Measurements from ENCODE around the gene PLXNA2. TPM values are rescaled to one million over a fixed set of nuclear protein-coding genes. Genes with fewer than 3 reads are reported as not detected.

Gene PLXNA2
- total and polyA plus RNA-seq, 3 donors from 2014 or later: 4.1 to 5.5 (median 4.7) TPM

- intact Hi-C loops (cut with DNase I; ENCODE audit: low total_unique reads): no loop called here
- no peak for DNase-seq
- H3K36me3 ChIP-seq (ENCODE audit: low read depth, missing control alignments): no peaks in the 10 kb centered on the region
- no peaks in the 10 kb centered on the region for H3K27me3 ChIP-seq
- no peak overlapping the region for H3K27ac ChIP-seq
- WGBS, 2 donors: 46 to 48% methylated on average over 2 of the region's 2 CpGs
- H3K9me3 ChIP-seq: no peaks in the 10 kb centered on the region
- peaks cover 5% of the 10 kb centered on the region for H3K4me1 ChIP-seq
- no peak overlapping the region for H3K4me3 ChIP-seq
- TF ChIP-seq POLR2A (IDR thresholded peaks at IDR 0.05): no peak
- TF ChIP-seq, protein P1, sequence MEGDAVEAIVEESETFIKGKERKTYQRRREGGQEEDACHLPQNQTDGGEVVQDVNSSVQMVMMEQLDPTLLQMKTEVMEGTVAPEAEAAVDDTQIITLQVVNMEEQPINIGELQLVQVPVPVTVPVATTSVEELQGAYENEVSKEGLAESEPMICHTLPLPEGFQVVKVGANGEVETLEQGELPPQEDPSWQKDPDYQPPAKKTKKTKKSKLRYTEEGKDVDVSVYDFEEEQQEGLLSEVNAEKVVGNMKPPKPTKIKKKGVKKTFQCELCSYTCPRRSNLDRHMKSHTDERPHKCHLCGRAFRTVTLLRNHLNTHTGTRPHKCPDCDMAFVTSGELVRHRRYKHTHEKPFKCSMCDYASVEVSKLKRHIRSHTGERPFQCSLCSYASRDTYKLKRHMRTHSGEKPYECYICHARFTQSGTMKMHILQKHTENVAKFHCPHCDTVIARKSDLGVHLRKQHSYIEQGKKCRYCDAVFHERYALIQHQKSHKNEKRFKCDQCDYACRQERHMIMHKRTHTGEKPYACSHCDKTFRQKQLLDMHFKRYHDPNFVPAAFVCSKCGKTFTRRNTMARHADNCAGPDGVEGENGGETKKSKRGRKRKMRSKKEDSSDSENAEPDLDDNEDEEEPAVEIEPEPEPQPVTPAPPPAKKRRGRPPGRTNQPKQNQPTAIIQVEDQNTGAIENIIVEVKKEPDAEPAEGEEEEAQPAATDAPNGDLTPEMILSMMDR (IDR thresholded peaks at IDR 0.05): no peak
Measured at GRCh38 chr1:208012721-208013120, 231.5 kb downstream of the PLXNA2 start.

DNA sequence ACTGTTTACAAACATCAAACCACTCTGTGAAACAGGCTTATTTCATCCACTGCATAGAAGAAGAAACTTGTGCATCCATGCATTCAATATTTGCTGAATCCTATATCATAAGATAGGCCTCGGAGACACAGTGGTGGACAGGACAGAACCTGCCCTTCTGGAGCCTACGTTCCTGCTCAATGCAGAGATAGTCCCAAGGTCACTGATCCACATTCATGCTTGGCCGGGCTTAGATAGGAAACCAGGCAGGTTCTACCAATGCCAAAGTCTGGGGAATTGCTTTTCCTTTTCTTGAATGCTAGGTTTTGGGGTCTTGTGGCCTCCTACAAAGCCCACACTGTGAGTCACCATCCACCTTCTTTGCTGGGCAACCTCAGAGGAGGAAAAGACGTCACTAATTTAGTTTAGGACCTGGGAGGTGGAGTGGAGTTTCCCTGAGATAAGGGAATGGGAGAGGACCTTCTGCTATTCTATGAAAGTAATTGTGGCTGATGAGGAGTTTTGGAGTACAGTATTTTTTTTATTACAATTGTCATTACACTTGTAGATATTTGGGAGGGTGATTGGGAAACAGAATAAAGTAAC lies 233.6 kb downstream of the PLXNA2 start:
- no peak for DNase-seq
- no peak overlapping the region for H3K27ac ChIP-seq
- no peaks in the 10 kb centered on the region for H3K36me3 ChIP-seq (ENCODE audit: low read depth, missing control alignments)
- H3K9me3 ChIP-seq: no peaks in the 10 kb centered on the region
- no peaks in the 10 kb centered on the region for H3K27me3 ChIP-seq
- peaks cover 5% of the 10 kb centered on the region for H3K4me1 ChIP-seq
- no peak overlapping the region for H3K4me3 ChIP-seq
- WGBS, 2 donors: 64 to 71% methylated on average over 4 of the region's 4 CpGs
- intact Hi-C loops (cut with DNase I; ENCODE audit: low total_unique reads): no loop called here
- TF ChIP-seq, protein P1 (IDR thresholded peaks at IDR 0.05): no peak
- TF ChIP-seq POLR2A (IDR thresholded peaks at IDR 0.05): no peak

DNA sequence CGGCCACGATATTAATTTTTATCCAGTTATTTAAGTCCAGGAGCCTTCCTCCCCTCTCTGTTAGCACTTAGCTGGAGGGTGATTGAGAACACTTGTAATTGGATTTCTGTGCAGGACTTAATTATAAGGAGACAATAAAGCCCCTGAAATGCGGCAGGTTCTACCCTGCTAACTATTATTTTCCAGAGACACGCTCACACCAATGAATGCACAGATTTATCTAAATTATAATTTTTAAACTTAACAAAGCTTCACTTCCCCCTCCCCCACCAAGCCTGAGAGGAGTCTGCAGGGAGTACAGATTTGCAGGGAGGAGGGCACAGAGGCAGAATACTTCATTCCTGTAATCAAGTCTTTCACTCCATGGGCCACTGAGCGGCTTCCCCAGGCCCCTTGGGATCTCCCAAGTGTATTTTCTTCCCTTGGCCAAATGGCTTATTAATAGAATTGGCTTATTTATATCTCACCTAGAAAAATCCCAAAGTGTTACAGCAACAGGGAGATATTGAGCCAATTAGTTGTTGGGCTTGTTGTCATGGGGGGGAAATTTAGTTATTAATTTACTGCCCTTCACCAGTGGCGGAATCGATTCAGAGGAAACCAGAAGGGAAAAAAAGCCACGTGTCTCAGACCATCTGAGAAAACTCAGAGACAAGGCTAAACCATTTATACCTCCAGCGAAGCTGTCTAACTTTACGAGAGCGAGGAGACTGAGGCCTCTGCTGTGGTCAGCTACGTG lies 234.3 kb downstream of the PLXNA2 start:
- Histone ChIP-seq H3K36me3 (ENCODE audit: low read depth, missing control alignments) (no peaks in the 10 kb centered on the region), H3K27ac (no peak overlapping the region), H3K4me3 (no peak overlapping the region), H3K27me3 (no peaks in the 10 kb centered on the region), H3K9me3 (no peaks in the 10 kb centered on the region), H3K4me1 (peaks cover 5% of the 10 kb centered on the region)
- DNase-seq: no peak
- no peak for TF ChIP-seq POLR2A (IDR thresholded peaks at IDR 0.05)
- TF ChIP-seq, protein P1 (IDR thresholded peaks at IDR 0.05): no peak
- intact Hi-C loops (cut with DNase I; ENCODE audit: low total_unique reads): no loop called here
- WGBS, 2 donors: 87 to 88% methylated on average over 12 of the region's 12 CpGs

DNA sequence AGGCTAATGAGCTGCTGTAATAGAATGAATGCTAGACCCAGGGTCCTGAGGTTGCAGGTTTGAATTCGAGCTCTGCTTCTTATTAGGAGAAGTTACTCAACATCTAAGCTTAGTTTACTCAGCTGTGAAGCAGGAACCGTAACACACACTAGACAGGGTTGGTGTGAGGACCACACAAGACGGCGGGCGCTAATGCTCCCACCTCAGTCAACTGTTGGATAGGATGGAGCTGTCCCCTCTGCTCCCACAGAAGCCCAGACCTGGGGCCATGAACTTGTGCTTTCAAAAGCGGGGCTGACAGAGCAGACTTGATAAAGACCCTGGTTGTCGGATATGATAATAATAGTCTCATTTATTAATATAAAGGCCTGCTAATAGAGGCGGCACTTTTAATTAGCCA lies 234.9 kb downstream of the PLXNA2 start:
- no peaks in the 10 kb centered on the region for H3K27me3 ChIP-seq
- intact Hi-C loops (cut with DNase I; ENCODE audit: low total_unique reads): no loop called here
- no peaks in the 10 kb centered on the region for H3K36me3 ChIP-seq (ENCODE audit: low read depth, missing control alignments)
- no peak for DNase-seq
- 96 to 98% methylated on average over 8 of the region's 8 CpGs for WGBS, 2 donors
- H3K27ac ChIP-seq: no peak overlapping the region
- TF ChIP-seq POLR2A (IDR thresholded peaks at IDR 0.05): no peak
- TF ChIP-seq, protein P1 (IDR thresholded peaks at IDR 0.05): no peak
- H3K4me3 ChIP-seq: no peak overlapping the region
- H3K9me3 ChIP-seq: no peaks in the 10 kb centered on the region
- H3K4me1 ChIP-seq: peaks cover 5% of the 10 kb centered on the region
